Activated gamma-delta T cell treated with anti-CD3 and anti-CD28 coated beads, Interleukin-2, amount 50 U/mL, for 16 hours (primary cell): ENCODE results near the gene CDH2.

Experiments used
- DNase-seq: peaks from one replicate; pipeline ENCODE4 v3.0.0-alpha.2; 2020; ENCODE audit warnings: low read depth

CDH2 gene

DNA sequence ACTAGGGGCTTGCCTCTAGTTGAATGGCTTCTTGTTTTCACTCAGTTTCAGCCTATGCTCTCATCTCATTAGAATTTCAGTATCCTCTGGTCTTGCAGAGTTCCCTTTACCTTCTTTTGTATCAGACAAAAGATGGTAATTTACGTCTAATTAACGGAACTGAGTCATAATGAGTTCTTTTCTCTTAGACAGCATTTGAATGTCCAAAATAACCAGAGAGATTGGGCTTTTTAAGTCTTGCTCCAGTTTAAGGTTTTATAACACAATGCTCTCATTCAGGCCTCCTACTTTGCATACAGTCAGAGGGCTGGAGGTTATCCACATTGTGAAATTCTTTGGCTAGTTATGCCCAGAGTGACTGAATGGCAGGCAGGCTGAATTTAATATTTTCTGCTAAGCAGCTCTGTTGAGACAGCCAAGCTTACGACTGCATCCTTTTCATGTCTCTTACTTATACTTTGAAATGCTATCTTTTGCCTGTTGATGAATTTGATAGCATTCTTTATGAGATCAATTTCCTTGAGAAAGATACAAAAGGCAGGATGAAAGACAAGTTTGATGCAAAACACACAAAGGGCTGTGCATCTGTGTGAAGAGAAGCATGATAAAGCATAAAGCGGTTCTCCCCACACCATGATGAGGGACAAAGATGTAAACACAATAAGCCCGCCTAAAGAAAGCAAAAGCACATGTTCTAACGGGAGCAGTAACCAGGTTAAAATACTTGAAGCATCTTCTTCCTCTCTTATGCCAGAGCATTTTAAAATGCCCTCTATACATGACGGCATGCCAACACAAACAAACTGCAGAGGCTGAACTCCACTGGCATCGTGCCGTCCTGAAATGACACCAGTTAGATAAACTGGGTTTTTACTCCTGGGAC is 90.0 kb downstream of the CDH2 start:
- DNase-seq = no peak

- DNase-seq = no peak
Observed at GRCh38 chr18:28081516-28081915, 95.4 kb downstream of the CDH2 start.

DNA sequence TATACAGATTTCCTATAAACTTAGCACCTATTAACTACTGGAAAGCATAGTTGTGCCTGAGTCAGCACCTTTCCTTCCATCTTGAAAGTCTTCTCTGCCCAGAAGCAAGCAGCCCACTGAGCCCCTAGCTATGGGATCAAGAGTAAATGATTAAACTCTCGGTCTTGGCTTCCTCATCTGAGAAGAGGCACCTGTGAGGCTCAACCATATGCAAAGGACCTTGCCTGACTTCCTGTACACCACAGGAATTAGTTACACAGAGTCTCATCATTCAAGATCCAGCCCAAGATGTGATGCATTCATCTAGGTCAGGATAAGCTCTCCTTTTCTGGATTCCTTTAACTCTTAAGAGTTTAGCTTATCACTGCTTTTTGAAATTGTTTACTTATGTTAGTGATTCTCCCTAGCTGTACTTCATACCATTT is 96.0 kb downstream of the CDH2 start:
- DNase-seq = no peak

DNA sequence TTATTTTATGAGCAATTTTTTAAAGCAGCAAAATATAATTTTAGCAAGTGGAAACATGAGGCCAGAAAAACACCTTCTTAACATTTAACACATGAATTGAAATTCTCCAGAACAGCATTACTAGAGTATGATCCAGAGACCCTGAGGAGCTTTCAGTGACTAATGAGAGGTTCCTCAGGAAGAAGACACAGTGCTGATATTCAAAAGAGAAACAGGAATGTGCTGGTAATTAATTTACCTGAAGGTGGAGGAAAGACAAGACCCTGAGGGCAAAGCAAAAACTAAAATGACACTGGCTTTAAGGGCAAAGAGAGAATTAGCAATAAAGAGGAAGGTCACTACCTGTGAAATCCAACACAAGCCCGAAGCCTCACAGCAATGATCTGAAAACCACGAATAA is 97.0 kb downstream of the CDH2 start:
- DNase-seq = no peak

- no peak for DNase-seq
Observed at GRCh38 chr18:28078849-28079248, 98.1 kb downstream of the CDH2 start.

- DNase-seq = no peak
Observed at GRCh38 chr18:28078298-28078697, 98.6 kb downstream of the CDH2 start.

DNA sequence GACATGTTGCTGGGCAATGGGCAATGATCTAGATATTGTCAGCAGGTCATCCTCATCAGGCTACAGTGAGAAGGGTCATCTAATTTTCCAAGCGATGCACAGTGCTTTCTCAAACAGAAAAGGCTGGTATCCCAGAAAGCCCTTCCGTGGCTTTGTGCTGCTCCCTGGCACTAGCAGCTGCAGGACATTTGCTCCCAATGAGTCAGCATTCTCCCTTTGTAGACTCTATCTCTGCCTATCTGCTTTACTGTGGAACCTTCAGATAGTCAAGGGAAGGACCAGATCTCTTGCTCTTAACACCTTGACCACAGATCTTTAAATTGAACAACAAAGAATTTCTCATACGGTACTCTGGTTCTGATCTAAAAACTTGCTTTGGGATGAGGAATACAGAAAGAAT is 101.4 kb downstream of the CDH2 start:
- DNase-seq = no peak

DNA sequence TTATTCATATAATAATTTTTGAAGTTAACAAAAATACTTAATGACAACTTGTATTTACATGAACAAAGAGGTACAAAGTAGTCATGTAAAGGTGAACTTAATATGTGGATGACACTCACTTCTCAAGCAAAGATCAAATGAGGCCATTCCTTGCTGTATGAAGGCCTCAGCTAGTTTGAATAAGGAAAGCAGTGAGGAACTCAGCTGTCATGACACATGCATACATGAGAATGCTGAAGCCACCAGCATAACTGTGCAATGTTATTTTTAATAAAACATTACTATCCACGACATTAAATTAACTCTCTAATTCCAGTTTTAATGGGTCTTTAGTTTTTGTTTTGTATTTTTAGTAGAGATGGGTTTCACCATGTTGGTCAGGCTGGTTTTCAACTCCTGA is 102.9 kb downstream of the CDH2 start:
- DNase-seq = no peak

DNA sequence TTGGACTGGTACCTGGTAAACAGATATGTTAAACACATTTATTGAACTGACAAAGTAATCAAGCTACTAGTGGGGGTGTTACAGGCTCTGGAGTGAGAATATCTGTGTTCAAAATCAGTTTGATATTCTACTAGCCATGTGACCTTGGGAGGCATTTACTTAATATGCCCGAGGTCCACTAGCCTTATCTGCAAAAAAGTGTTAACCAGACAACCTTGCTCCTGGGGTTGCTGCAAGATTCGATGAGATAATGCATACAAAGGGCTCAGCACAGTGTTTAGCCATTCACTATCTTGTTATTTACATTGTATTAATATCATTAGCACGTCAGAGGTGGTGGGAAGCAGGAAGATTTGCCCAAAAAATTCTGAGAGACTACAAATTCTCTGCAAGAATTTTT is 103.3 kb downstream of the CDH2 start:
- DNase-seq = no peak

- no peak for DNase-seq
Observed at GRCh38 chr18:28071199-28071598, 105.7 kb downstream of the CDH2 start.

GRCh38 chr18:28068207-28068606 is 108.7 kb downstream of the CDH2 start:
- no peak for DNase-seq

DNA sequence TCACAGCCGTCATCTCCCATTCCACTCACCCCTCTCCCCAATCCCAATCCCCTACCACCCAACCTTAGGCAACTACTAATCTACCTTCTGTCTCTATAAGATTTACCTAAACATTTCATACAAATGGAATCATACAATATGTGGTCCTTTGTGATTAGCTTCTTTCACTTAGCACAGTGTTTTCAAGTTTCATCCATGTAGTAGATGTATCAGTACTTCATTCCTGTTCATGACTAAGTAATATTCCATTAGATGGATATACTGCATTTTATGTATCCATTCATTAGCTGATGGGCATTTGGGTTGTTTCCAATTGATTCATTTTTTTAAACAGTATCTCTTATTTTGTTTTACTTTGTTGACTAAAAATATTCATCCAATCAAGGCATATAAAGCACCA is 109.6 kb downstream of the CDH2 start:
- DNase-seq = no peak

DNA sequence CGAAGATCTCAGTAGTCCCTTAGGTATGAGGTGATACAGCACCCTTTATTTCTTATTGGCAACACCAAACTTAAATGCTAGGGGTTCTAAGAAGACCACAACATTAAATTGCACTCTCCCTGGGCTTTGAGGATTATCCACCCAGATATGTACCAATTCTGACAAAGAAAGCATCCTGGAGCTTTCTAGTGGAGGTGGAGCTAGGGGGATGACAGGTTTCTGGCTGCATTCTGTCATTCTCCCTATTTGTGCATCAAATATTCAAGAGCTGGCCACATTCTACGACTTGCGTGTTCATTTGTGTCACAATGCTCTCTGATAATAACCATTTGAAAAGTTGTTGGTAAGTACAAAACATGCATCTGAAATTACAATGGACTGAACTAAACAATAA is 111.1 kb downstream of the CDH2 start:
- DNase-seq = no peak

DNA sequence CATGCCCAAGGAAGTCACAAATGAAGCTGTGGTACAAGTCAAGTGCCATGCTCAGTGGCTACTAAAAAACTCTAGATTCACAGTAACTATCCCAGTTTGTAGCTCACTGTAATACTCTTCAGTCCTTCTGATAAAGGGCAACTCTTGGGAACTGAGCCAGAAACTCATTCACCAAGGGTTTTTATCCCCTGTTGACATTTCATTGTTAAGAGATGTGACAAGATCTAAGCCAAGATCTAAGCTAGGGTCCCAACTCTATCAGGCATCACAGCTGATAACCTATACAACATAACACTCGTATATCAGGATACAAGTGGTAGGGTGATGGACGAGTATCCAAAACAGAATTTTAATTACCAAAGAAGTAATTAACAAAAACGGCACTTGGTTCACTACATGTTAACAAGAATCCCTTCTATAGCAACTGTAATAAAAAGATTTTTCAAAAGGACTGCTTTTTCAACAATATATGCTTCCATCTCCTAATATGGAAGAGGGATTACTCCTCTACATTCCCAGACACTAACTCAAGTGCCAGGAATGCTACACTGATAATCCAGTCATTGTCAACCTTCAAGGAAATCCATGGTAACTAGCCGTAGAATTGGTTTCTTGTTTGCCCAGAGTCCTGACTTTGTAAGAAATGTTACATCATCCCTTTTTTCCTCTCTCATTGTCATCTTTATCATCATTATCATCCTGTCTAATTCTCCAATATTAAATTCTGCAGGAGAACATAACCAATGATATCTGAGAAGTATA is 111.7 kb downstream of the CDH2 start:
- no peak for DNase-seq

GRCh38 chr18:28063926-28064325 is 113.0 kb downstream of the CDH2 start:
- DNase-seq = no peak

DNA sequence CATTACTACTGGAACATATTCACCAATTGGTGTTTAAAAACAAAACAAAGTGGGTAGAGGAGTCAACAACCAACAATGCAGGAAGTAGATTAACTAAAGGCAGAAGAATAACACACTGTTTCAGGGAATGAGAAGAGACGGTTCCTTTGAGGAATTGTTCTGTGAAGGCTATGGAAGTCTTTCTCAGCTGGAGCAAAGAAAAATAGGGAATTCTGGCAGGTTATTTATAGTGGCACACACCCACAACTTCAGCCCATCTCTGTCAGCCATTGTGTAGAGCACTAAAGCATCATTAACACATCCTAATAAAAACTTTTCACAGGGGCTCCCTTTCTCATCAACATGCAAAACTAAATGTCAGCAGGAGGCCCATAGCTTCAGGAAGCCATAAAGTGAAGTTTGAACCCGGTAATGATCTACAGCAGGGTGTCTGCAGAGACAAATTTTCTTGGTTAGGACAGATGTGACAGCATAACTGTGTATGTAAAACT is 113.6 kb downstream of the CDH2 start:
- DNase-seq = no peak

GRCh38 chr18:28062443-28062842 is 114.5 kb downstream of the CDH2 start:
- no peak for DNase-seq

- no peak for DNase-seq
Observed at GRCh38 chr18:28059861-28060260, 117.1 kb downstream of the CDH2 start.

DNA sequence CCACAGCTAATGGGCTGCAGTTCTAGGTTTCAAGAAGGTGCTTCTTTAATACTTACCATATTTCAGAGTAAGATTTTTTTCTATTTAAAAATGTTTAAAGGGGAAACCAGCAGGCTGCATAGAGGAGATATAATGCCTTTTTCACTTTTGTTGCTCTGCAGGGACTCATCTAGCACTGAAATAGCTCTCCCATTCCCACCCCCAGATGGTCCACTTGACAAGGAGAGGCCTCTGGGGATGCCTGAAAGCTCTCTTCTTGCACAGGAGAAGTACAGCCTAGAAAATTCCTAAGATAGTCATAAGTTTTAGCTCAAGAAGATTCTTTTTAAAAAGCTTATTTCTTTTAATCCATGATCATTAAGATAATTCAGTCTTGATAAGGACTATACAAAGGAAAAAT is 126.4 kb downstream of the CDH2 start:
- DNase-seq = no peak

DNA sequence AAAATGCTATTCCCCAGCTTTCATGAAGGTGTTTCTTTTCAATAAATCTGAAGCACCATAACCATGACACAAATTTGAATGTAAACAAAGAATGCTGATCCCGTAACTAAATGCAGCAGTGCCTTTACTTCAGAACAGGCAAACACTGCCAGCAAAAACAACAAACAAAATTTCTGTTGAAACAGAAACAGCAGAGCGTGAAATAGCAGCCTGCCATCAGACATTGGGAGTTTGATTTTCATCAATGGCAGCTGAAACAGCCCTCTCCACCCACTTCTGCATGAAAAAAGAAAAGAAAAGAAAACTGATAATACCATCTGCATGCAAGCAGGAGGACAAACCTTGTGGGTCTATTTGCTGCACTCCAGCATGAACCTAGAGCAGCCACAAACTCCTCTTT is 128.3 kb downstream of the CDH2 start:
- DNase-seq = no peak

DNA sequence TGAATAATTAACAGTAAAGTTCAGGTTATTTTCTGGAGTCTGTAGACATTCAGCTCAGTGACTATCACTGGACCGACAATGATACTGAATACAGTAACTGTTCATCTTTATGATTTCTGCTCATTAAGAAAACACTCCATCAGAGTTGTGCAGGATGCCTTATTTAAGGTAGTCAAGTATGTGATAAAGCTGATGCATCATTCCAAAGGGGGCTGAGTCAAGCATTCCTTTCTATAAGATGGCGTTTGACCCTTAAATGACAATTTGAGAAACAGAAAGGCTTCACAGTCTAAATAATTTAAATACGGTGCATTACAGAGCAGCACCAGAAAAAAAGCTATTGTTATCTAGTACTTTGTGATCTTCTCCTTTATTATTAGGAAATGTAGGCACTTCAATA is 131.1 kb downstream of the CDH2 start:
- DNase-seq = no peak

DNA sequence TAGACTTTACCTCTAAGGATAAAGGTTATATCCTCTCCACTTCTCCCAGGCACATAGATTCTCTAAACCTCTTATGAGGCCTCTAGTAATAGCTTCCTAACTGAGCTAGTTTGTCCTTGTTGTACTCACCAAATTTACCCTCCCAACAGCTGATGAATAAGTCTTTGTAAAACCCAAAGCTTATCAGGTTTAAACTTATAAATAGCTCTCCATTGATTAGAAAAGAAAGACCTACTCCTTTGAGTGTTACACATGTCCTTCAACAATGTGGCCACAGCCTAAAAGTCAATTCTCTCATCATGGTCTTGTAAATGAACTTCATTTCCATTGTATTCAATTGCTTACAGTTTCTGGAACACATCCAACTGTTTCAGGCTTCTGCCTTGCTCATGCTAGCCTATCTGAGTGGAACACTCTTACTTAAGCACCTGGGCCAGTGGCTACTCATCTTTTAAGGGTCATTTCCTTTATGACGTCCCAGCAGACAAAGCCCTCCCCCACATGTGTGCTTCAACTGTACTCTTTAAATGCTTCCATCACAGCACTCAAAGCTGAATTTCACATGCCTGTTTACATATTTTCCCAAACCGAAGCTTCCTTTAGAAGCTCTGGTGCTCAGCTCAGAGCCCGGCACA is 131.6 kb downstream of the CDH2 start:
- no peak for DNase-seq

GRCh38 chr18:28044036-28044435 is 132.9 kb downstream of the CDH2 start:
- no peak for DNase-seq
